ENCODE results near the gene SPATA20. TPM values are rescaled to one million over a fixed set of nuclear protein-coding genes. Genes with fewer than 3 reads are reported as not detected.

Gene SPATA20
- total and polyA plus RNA-seq, 2 donors (not counting 3 experiments of a cell fraction or from before 2014, with no cell fraction given), result 42.3 to 51.5 TPM

DNA sequence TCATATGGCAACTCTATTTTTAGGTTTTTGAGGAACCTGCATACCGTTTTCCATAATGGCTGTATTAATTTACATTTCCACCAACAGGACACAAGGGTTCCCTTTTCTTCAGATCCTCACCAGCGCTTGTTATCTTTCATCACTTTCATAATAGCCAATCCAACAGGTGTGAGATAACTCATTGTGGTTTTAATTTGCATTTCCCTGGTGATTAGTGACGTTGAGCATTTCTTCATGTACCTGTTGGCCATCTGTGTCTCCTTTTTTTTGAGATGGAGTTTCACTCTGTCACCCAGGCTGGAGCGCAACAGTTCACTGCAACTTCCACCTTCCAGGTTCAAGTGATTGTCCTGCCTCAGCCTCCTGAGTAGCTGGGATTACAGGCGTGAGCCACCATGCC lies 51.5 kb downstream of the SPATA20 start:
- Histone ChIP-seq H4K20me1 (replicated peaks; ENCODE audit: control insufficient read depth, extremely low read depth, insufficient read depth, low read length) (no peaks in the 10 kb centered on the region), H3K4me1 (ENCODE audit: control insufficient read depth, extremely low read depth, insufficient read depth, low read length) (no peaks in the 10 kb centered on the region)
- no TSS peak for BruUV-seq (replicated peaks)

DNA sequence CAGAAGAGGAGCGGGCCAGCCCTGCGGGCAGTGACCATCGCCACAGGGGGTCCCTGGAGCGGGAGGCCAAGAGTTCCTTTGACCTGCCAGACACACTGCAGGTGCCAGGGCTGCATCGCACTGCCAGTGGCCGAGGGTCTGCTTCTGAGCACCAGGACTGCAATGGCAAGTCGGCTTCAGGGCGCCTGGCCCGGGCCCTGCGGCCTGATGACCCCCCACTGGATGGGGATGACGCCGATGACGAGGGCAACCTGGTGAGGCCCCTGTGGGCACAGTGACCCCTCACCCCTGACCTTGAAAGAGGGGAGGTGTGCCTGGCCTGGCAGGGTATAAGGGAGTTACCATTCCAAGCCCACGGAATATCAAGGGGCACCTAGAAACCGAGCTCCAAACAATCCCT lies 52.6 kb downstream of the SPATA20 start:
- POLR2A ChIA-PET, result no interaction called here

More for the DNA sequence above, 51.5 kb downstream of the SPATA20 start:
- no peak for TF ChIP-seq POLR2A (IDR thresholded peaks at IDR 0.05; ENCODE audit: low read depth, low read length)
- TF ChIP-seq JUN (IDR thresholded peaks at IDR 0.05; ENCODE audit: borderline replicate concordance, insufficient read depth, insufficient read length, low read depth), result no peak
- POLR2A ChIA-PET, result no interaction called here
- no peaks in the 10 kb centered on the region for H3K9me1 ChIP-seq (replicated peaks; ENCODE audit: control insufficient read depth, extremely low read depth, insufficient read depth, low read length)
- FAIRE-seq (no peak), DNase-seq (ENCODE audit: low read depth, low spot score) (no peak)
- no peak overlapping the region for H3K9ac ChIP-seq (replicated peaks; ENCODE audit: extremely low read depth, insufficient read depth, low read length)
- CTCF ChIA-PET, result interaction anchor here (1.1 to 2.3 kb wide), 6 partner anchors 11 to 96 kb away, joined by 3 to 11 read pairs (median 4); no protein-coding TSS in a partner anchor
- intact Hi-C loops (cut with micrococcal nuclease) (no loop called here), dilution Hi-C loops (cut with MboI; ENCODE audit: extremely low pct_ligation_motif_present, low sequenced_read_pairs) (no loop called here)
- no peak overlapping the region for H3K27ac ChIP-seq (ENCODE audit: insufficient read depth, low read depth, low read length)
- no peak overlapping the region for H2AFZ ChIP-seq (ENCODE audit: low read depth, low read length)
- no peak overlapping the region for H3K4me3 ChIP-seq (replicated peaks in 1 of 3; ENCODE audit: insufficient read depth in 1 of 3, low read depth in 1 of 3, low read length in 3 of 3)
- H3K79me2 ChIP-seq (ENCODE audit: control insufficient read depth, insufficient read depth, low read length), result no peaks in the 10 kb centered on the region
- H3K9me3 ChIP-seq (replicated peaks; ENCODE audit: control insufficient read depth, insufficient read depth, low read length), result no peaks in the 10 kb centered on the region
- no peak overlapping the region for H3K4me2 ChIP-seq (ENCODE audit: insufficient read depth, low read length)
- no peaks in the 10 kb centered on the region for H3K27me3 ChIP-seq (ENCODE audit: control insufficient read depth in 2 of 2, insufficient read depth in 2 of 2, low read length in 2 of 2)
- no peaks in the 10 kb centered on the region for H3K36me3 ChIP-seq (ENCODE audit: control insufficient read depth in 2 of 2, extremely low read depth in 1 of 2, insufficient read depth in 2 of 2, low read length in 2 of 2)

More for the DNA sequence above, 52.6 kb downstream of the SPATA20 start:
- Histone ChIP-seq H3K4me2 (ENCODE audit: insufficient read depth, low read length) (no peak overlapping the region), H4K20me1 (replicated peaks; ENCODE audit: control insufficient read depth, extremely low read depth, insufficient read depth, low read length) (no peaks in the 10 kb centered on the region), H3K27me3 (ENCODE audit: control insufficient read depth in 2 of 2, insufficient read depth in 2 of 2, low read length in 2 of 2) (no peaks in the 10 kb centered on the region), H3K9me1 (replicated peaks; ENCODE audit: control insufficient read depth, extremely low read depth, insufficient read depth, low read length) (no peaks in the 10 kb centered on the region), H2AFZ (ENCODE audit: low read depth, low read length) (no peak overlapping the region), H3K36me3 (ENCODE audit: control insufficient read depth in 2 of 2, extremely low read depth in 1 of 2, insufficient read depth in 2 of 2, low read length in 2 of 2) (no peaks in the 10 kb centered on the region), H3K27ac (ENCODE audit: insufficient read depth, low read depth, low read length) (no peak overlapping the region), H3K79me2 (ENCODE audit: control insufficient read depth, insufficient read depth, low read length) (no peaks in the 10 kb centered on the region), H3K4me1 (ENCODE audit: control insufficient read depth, extremely low read depth, insufficient read depth, low read length) (peaks cover 6% of the 10 kb centered on the region), H3K9ac (replicated peaks; ENCODE audit: extremely low read depth, insufficient read depth, low read length) (no peak overlapping the region), H3K4me3 (replicated peaks in 1 of 3; ENCODE audit: insufficient read depth in 1 of 3, low read depth in 1 of 3, low read length in 3 of 3) (no peak overlapping the region), H3K9me3 (replicated peaks; ENCODE audit: control insufficient read depth, insufficient read depth, low read length) (no peaks in the 10 kb centered on the region)
- no TSS peak for BruUV-seq (replicated peaks)
- CTCF ChIA-PET, result interaction anchor here (0.6 to 2.3 kb wide), 8 partner anchors 10 to 95 kb away, joined by 3 to 11 read pairs (median 4); no protein-coding TSS in a partner anchor
- TF ChIP-seq MYC (IDR thresholded peaks at IDR 0.05; ENCODE audit: low read depth, low read length) (no peak), FOS (IDR thresholded peaks at IDR 0.05; ENCODE audit: borderline replicate concordance, insufficient read depth, low read length) (no peak), POLR2A (IDR thresholded peaks at IDR 0.05; ENCODE audit: low read depth, low read length) (no peak), JUN (IDR thresholded peaks at IDR 0.05; ENCODE audit: borderline replicate concordance, insufficient read depth, insufficient read length, low read depth) (no peak), GATA2 (IDR thresholded peaks at IDR 0.05; ENCODE audit: insufficient read depth, insufficient read length, low read depth, low read length) (no peak), EZH2 (IDR thresholded peaks at IDR 0.05; ENCODE audit: borderline replicate concordance, low read depth, low read length, severe bottlenecking) (no peak), POLR2AphosphoS5 (IDR thresholded peaks at IDR 0.05; ENCODE audit: insufficient read depth, low read depth, low read length) (no peak)
- TF ChIP-seq, protein P1, sequence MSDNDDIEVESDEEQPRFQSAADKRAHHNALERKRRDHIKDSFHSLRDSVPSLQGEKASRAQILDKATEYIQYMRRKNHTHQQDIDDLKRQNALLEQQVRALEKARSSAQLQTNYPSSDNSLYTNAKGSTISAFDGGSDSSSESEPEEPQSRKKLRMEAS (IDR thresholded peaks at IDR 0.05; ENCODE audit: insufficient read depth, insufficient read length), result no peak
- TF ChIP-seq, protein P2, sequence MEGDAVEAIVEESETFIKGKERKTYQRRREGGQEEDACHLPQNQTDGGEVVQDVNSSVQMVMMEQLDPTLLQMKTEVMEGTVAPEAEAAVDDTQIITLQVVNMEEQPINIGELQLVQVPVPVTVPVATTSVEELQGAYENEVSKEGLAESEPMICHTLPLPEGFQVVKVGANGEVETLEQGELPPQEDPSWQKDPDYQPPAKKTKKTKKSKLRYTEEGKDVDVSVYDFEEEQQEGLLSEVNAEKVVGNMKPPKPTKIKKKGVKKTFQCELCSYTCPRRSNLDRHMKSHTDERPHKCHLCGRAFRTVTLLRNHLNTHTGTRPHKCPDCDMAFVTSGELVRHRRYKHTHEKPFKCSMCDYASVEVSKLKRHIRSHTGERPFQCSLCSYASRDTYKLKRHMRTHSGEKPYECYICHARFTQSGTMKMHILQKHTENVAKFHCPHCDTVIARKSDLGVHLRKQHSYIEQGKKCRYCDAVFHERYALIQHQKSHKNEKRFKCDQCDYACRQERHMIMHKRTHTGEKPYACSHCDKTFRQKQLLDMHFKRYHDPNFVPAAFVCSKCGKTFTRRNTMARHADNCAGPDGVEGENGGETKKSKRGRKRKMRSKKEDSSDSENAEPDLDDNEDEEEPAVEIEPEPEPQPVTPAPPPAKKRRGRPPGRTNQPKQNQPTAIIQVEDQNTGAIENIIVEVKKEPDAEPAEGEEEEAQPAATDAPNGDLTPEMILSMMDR (IDR thresholded peaks at IDR 0.05; ENCODE audit: extremely low read depth in 1 of 2, insufficient read depth in 1 of 2, low read depth in 1 of 2, low read length in 2 of 2), result no peak
- DNase-seq (ENCODE audit: low read depth, low spot score) (no peak), FAIRE-seq (no peak)
- intact Hi-C loops (cut with micrococcal nuclease) (loop anchor here (5.0 kb wide), 1 partner anchor 37 kb away; the partner anchor contains the start of gene CACNA1G), dilution Hi-C loops (cut with MboI; ENCODE audit: extremely low pct_ligation_motif_present, low sequenced_read_pairs) (no loop called here)

Measured in endothelial cell of umbilical vein (primary cell).